H1 (cell line): ENCODE measurements around the gene PCNX3. TPM values are rescaled to one million over a fixed set of nuclear protein-coding genes. Genes with fewer than 3 reads are reported as not detected.

Experiments used
- CHD2 ChIP-seq: IDR thresholded peaks from 2 replicates; pipeline ENCODE4 v1.6.1; 2012; ENCODE audit warnings: low read length, improper control_type of control experiment
- CREB1 ChIP-seq: IDR thresholded peaks from 2 replicates; pipeline ENCODE4 v1.6.1; 2012; ENCODE audit warnings: inconsistent platforms
- EP300 ChIP-seq, 2 experiments: IDR thresholded peaks; 1 replicate in 1 of 2; 2 replicates in 1 of 2; pipeline ENCODE4 v1.6.1; 2011 to 2012; ENCODE audit warnings: low read depth in 2 of 2, low read length in 2 of 2, mild to moderate bottlenecking in 2 of 2, borderline replicate concordance in 1 of 2, inconsistent platforms in 1 of 2, moderate library complexity in 1 of 2
- EZH2 ChIP-seq: fragments of 200-600 bp; sonication (generic); IDR thresholded peaks from 2 replicates; pipeline ENCODE4 v1.7.1; 2012; ENCODE audit warnings: low read depth, mild to moderate bottlenecking, moderate library complexity, low read length, inconsistent platforms; ENCODE audit not compliant: severe bottlenecking
- HDAC2 ChIP-seq, 2 experiments: fragments of 300-600 bp in 1 of 2; sonication (generic) in 1 of 2; IDR thresholded peaks; 2 replicates each; pipeline ENCODE4 v1.6.1; 2011 to 2012; ENCODE audit warnings: low read depth in 2 of 2, low read length in 2 of 2, mild to moderate bottlenecking in 2 of 2, moderate library complexity in 2 of 2, borderline replicate concordance in 1 of 2, inconsistent platforms in 1 of 2
- HDAC6 ChIP-seq: IDR thresholded peaks from one replicate; pipeline ENCODE4 v1.7.1; 2012; ENCODE audit warnings: low read depth, mild to moderate bottlenecking, inconsistent platforms, low read length, moderate library complexity
- KDM5A ChIP-seq: fragments of 200-600 bp; IDR thresholded peaks from 2 replicates; pipeline ENCODE4 v1.7.1; 2012; ENCODE audit warnings: mild to moderate bottlenecking, low read length, inconsistent platforms, mixed read lengths
- NANOG ChIP-seq: IDR thresholded peaks from 2 replicates; pipeline ENCODE4 v1.6.1; 2011; ENCODE audit warnings: low read length, low read depth, mild to moderate bottlenecking, inconsistent platforms; ENCODE audit not compliant: insufficient read depth, poor library complexity, severe bottlenecking
- POU5F1 ChIP-seq: IDR thresholded peaks from 2 replicates; pipeline ENCODE4 v1.6.1; 2011; ENCODE audit warnings: low read depth, mild to moderate bottlenecking, low read length, moderate library complexity
- RAD21 ChIP-seq, 2 experiments: IDR thresholded peaks in 1 of 2; conservative IDR thresholded peaks in 1 of 2; 2 replicates each; pipeline ENCODE4 v1.6.1; 2011; ENCODE audit warnings: low read depth in 2 of 2, low read length in 2 of 2, improper control_type of control experiment in 1 of 2, inconsistent platforms in 1 of 2, mild to moderate bottlenecking in 1 of 2, moderate library complexity in 1 of 2
- RFX5 ChIP-seq: IDR thresholded peaks from 2 replicates; pipeline ENCODE4 v1.6.1; 2011; ENCODE audit warnings: low read depth, low read length, improper control_type of control experiment, borderline replicate concordance
- RNF2 ChIP-seq: fragments of 200-900, 300-1000 bp; sonication (generic); IDR thresholded peaks from 2 replicates; pipeline ENCODE4 v1.7.1; 2016; ENCODE audit warnings: borderline replicate concordance, low read depth, mild to moderate bottlenecking, antibody characterized with exemption, low read length; ENCODE audit not compliant: poor library complexity, severe bottlenecking; ENCODE audit errors: missing control alignments
- SIN3A ChIP-seq, 2 experiments: IDR thresholded peaks in 1 of 2; conservative IDR thresholded peaks in 1 of 2; 2 replicates each; pipeline ENCODE4 v1.6.1; 2011 to 2012; ENCODE audit warnings: low read length in 2 of 2, improper control_type of control experiment in 1 of 2, low read depth in 1 of 2, mild to moderate bottlenecking in 1 of 2
- SP1 ChIP-seq: IDR thresholded peaks from 2 replicates; pipeline ENCODE4 v1.6.1; 2011; ENCODE audit warnings: low read depth, low read length
- SP2 ChIP-seq: IDR thresholded peaks from 2 replicates; pipeline ENCODE4 v1.6.1; 2012; ENCODE audit warnings: mild to moderate bottlenecking, low read length, inconsistent platforms
- SRF ChIP-seq: IDR thresholded peaks from 2 replicates; pipeline ENCODE4 v1.6.1; 2011; ENCODE audit warnings: mild to moderate bottlenecking, low read depth, low read length, moderate library complexity
- SUZ12 ChIP-seq: fragments of 200-600 bp; sonication (generic); IDR thresholded peaks from 2 replicates; pipeline ENCODE4 v1.6.1; 2012; ENCODE audit warnings: mild to moderate bottlenecking, inconsistent platforms, low read length, moderate library complexity, mixed read lengths
- YY1 ChIP-seq: IDR thresholded peaks from 2 replicates; pipeline ENCODE4 v1.6.1; 2011; ENCODE audit warnings: low read depth, mild to moderate bottlenecking, low read length
- polyA plus RNA-seq, 7 experiments: library from polyadenylated mRNA; depleted of rRNA in 3 of 7; stranded (reverse) in 5 of 7; unstranded in 2 of 7; fragments of >200 nt in 5 of 7; fragments of 200-250 nt in 2 of 7; gene quantifications; 1 replicate in 5 of 7; 2 replicates in 1 of 7; 4 replicates in 1 of 7; pipeline versions ENCODE4 v1.2.1 to v1.2.3, GENCODE V29; 2011 to 2013; ENCODE audit warnings: missing spikeins in 2 of 7, mixed read lengths in 2 of 7
- total RNA-seq: library from RNA; stranded (reverse); fragmentation: NEBNext Ultra II Directional; extraction: Animal tissue kit (Norgen Biotek cat#: 25700); gene quantifications from 2 replicates; pipeline ENCODE4 v1.2.1, GENCODE V29; 2021
- TF ChIP-seq, protein P1 (sequence below): IDR thresholded peaks from 2 replicates; pipeline ENCODE4 v1.6.1; 2011; ENCODE audit warnings: low read length, improper control_type of control experiment
- TF ChIP-seq, protein P2 (sequence below): IDR thresholded peaks from 2 replicates; pipeline ENCODE4 v1.6.1; 2011; ENCODE audit warnings: low read depth, mild to moderate bottlenecking, low read length; ENCODE audit not compliant: insufficient read depth

PCNX3 gene
- total and polyA plus RNA-seq, 2 of the 8 experiments (the other 6 are each of a cell fraction or from before 2014, with no cell fraction given), result 27.2 to 38.8 TPM

DNA sequence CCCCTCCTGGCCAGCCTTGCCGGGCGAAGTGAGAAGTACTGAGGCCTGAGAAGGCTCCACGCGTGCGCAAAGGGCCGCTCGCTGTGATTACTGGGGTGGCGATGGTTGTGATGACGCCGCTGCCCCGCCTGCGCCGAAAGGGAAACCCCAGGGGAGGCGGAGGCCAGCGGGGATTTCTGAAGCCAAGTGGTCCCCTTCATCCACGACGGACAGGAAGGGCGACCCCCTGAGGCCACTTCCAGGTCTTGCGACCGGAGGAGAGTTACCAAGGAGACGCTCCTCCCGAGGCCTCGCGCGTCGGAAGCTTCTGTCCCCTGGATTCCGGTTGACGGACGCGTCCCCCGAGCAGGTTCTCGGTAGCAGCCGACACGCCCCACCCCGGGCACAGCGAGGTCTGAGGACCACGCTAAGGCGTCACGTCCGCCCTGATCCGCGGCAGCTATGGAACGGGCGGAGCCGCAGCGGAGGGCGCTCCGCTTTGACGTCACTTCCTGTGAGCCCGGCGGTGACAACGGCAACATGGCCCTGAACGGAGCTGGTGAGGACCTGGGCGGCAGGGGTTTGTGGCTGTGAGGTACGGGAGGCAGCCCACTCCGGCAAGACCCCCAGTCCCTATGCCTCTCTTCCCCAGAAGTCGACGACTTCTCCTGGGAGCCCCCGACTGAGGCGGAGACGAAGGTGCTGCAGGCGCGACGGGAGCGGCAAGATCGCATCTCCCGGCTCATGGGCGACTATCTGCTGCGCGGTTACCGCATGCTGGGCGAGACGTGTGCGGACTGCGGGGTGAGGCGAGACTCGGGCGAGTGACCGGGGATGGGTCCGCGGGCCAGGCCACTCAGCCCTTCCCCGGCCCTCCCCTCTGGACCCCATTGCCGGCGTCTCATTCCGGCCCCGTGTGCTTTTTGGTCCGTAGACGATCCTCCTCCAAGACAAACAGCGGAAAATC, 45.3 kb upstream of the PCNX3 start, which contains the start of gene ZNRD2 (continued):
- no peak for TF ChIP-seq SP2
- 0 out of 4 replicates have a peak, but pooled peaks of 1 of the 2 experiments have one; percentile 49 for TF ChIP-seq HDAC2 (IDR thresholded peaks at IDR 0.05; ENCODE audit: borderline replicate concordance in 1 of 2, low read depth in 2 of 2, low read length in 2 of 2)
- TF ChIP-seq RNF2, result no peak
- TF ChIP-seq POU5F1, result no peak
- peak; percentile 87 to 96; a peak in 2 of 4 replicates for TF ChIP-seq SIN3A (conservative IDR thresholded peaks at IDR 0.05 in 1 of 2, IDR thresholded peaks at IDR 0.05 in 1 of 2; ENCODE audit: low read depth in 1 of 2, low read length in 2 of 2)
- no peak for TF ChIP-seq HDAC6
- no peak for TF ChIP-seq RFX5
- peak; percentile 24 for TF ChIP-seq EZH2
- peak; percentile 96 for TF ChIP-seq KDM5A
- TF ChIP-seq, protein P1, sequence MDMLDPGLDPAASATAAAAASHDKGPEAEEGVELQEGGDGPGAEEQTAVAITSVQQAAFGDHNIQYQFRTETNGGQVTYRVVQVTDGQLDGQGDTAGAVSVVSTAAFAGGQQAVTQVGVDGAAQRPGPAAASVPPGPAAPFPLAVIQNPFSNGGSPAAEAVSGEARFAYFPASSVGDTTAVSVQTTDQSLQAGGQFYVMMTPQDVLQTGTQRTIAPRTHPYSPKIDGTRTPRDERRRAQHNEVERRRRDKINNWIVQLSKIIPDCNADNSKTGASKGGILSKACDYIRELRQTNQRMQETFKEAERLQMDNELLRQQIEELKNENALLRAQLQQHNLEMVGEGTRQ, result no peak
- TF ChIP-seq SRF, result peak; percentile 78
- TF ChIP-seq CHD2, result no peak
- no peak for TF ChIP-seq SUZ12
- TF ChIP-seq RAD21 (IDR thresholded peaks at IDR 0.05 in 1 of 2, conservative IDR thresholded peaks at IDR 0.05 in 1 of 2; ENCODE audit: low read depth in 2 of 2, low read length in 2 of 2), result peak; percentile 44 to 50; a peak in 3 of 4 replicates
- TF ChIP-seq, protein P2, sequence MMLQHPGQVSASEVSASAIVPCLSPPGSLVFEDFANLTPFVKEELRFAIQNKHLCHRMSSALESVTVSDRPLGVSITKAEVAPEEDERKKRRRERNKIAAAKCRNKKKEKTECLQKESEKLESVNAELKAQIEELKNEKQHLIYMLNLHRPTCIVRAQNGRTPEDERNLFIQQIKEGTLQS, result peak; percentile 77
- peak; percentile 89 for TF ChIP-seq SP1
- TF ChIP-seq YY1, result peak; percentile 88
- no peak for TF ChIP-seq EP300 (IDR thresholded peaks at IDR 0.05; ENCODE audit: borderline replicate concordance in 1 of 2, low read depth in 2 of 2, low read length in 2 of 2)
- peak; percentile 99 for TF ChIP-seq CREB1
- no peak for TF ChIP-seq NANOG
